HepG2 (cell line): ENCODE measurements around the gene DNAJB2. TPM values are rescaled to one million over a fixed set of nuclear protein-coding genes. Genes with fewer than 3 reads are reported as not detected.

Experiments
- ATAC-seq: fragments of 200-7000 bp; cut with Tn5 transposase; 3 replicates; pipeline ENCODE4 v1.9.1; 2020; ENCODE audit warnings: mild to moderate bottlenecking, moderate library complexity
- BruUV-seq: library from RNA; stranded (reverse); fragments of 400-500 nt; replicated peaks from 2 replicates; lab custom pipeline; 2021; lab: Mats Ljungman, UMichigan
- CTCF ChIA-PET: fragments of 300-600 bp; formaldehyde crosslinking; extraction: SDS; loops from one replicate; lab custom pipeline; 2021; ENCODE audit warnings: low total read pairs, inconsistent platforms, low intra/inter-chr PET ratio; lab: Yijun Ruan, JAX
- POLR2A ChIA-PET: fragments of 350-600 bp; sonication (Branson Sonifier 250); formaldehyde crosslinking; loops from one replicate; lab custom pipeline; 2020; ENCODE audit warnings: antibody characterized with exemption, inconsistent platforms; lab: Yijun Ruan, JAX
- DNase-seq: peaks from one replicate; pipeline ENCODE4 v3.0.0-alpha.2; 2015; ENCODE audit warnings: low spot score
- FAIRE-seq: peaks from 3 replicates; lab custom pipeline; 2011; peaks lifted over from hg19 to GRCh38; lab: Jason Lieb, UNC
- H2AFZ ChIP-seq: one replicate; pipeline ENCODE4 v1.6.1; 2011; ENCODE audit warnings: low read length, inconsistent platforms
- H3K27ac ChIP-seq: fragments of 300-600 bp; 3 replicates; pipeline ENCODE4 v1.8.0; 2011; ENCODE audit warnings: mixed run types, mild to moderate bottlenecking, mixed read lengths, low read length, inconsistent platforms; ENCODE audit not compliant: insufficient read depth; ENCODE audit errors: extremely low read length
- H3K27me3 ChIP-seq, 2 experiments: fragments of 200-600 bp in 1 of 2; 2 replicates in 1 of 2; 3 replicates in 1 of 2; pipeline versions ENCODE4 v1.6.0 to v1.8.0; 2011; ENCODE audit warnings: low read length in 2 of 2, mild to moderate bottlenecking in 2 of 2, moderate library complexity in 2 of 2, inconsistent platforms in 1 of 2; ENCODE audit not compliant: insufficient read depth in 2 of 2, control insufficient read depth in 1 of 2
- H3K36me3 ChIP-seq, 2 experiments: fragments of 200-600 bp in 1 of 2; replicated peaks in 1 of 2; 2 replicates in 1 of 2; 3 replicates in 1 of 2; pipeline versions ENCODE4 v1.5.1 to v1.8.0; 2011; ENCODE audit warnings: low read length in 2 of 2, inconsistent platforms in 1 of 2; ENCODE audit not compliant: insufficient read depth in 2 of 2, control insufficient read depth in 1 of 2
- H3K4me1 ChIP-seq: 2 replicates; pipeline ENCODE4 v1.5.1; 2012; ENCODE audit warnings: low read length, inconsistent platforms; ENCODE audit not compliant: insufficient read depth
- H3K4me2 ChIP-seq: 2 replicates; pipeline ENCODE4 v1.6.0; 2011; ENCODE audit warnings: low read depth, low read length, inconsistent platforms
- H3K4me3 ChIP-seq, 3 experiments: fragments of 200-600 bp in 1 of 3; sonication (generic), shearing (Covaris generic) in 1 of 3; replicated peaks in 1 of 3; 2 replicates each; pipeline ENCODE4 v1.5.1; 2011 to 2016; ENCODE audit warnings: low read length in 3 of 3, inconsistent platforms in 2 of 3, low read depth in 2 of 3, mild to moderate bottlenecking in 2 of 3, control low read depth in 1 of 3, mixed read lengths in 1 of 3; ENCODE audit not compliant: insufficient read depth in 1 of 3
- H3K79me2 ChIP-seq: one replicate; pipeline ENCODE4 v1.6.1; 2011; ENCODE audit warnings: low read length, inconsistent platforms; ENCODE audit not compliant: insufficient read depth
- H3K9ac ChIP-seq: 2 replicates; pipeline ENCODE4 v1.6.0; 2011; ENCODE audit warnings: mild to moderate bottlenecking, low read depth, low read length, inconsistent platforms; ENCODE audit not compliant: insufficient read depth
- H3K9me3 ChIP-seq: 2 replicates; pipeline ENCODE4 v1.5.1; 2012; ENCODE audit warnings: mild to moderate bottlenecking, low read length
- H4K20me1 ChIP-seq: 2 replicates; pipeline ENCODE4 v1.6.0; 2011; ENCODE audit warnings: inconsistent platforms, mild to moderate bottlenecking, low read length, moderate library complexity; ENCODE audit not compliant: insufficient read depth
- NRL ChIP-seq: sonication (generic); formaldehyde crosslinking; IDR thresholded peaks from 2 replicates; pipeline ENCODE4 v1.5.0; 2020; ENCODE audit warnings: missing genetic modification reagents, mild to moderate bottlenecking, moderate library complexity, borderline replicate concordance
- REST ChIP-seq, 2 experiments: IDR thresholded peaks; 2 replicates each; pipeline ENCODE4 v1.6.1; 2011 to 2012; ENCODE audit warnings: low read length in 2 of 2, borderline replicate concordance in 1 of 2, low read depth in 1 of 2, mild to moderate bottlenecking in 1 of 2, moderate library complexity in 1 of 2
- RXRB ChIP-seq: IDR thresholded peaks from 2 replicates; pipeline ENCODE4 v1.6.1; 2016; ENCODE audit warnings: borderline replicate concordance, missing genetic modification reagents, missing compliant biosample characterization
- WGBS: methylation state at CpG from one replicate; pipeline ENCODE4 v1.1.6; 2017; ENCODE audit warnings: low lambda C conversion rate; 5-methylcytosine and 5-hydroxymethylcytosine counted together
- in situ Hi-C: cut with HindIII; loops from 2 replicates; pipeline ENCODE4 v1.10.0; 2017; ENCODE audit warnings: low pct_unique_long_range_greater_than_20kb; ENCODE audit not compliant: extremely low pct_ligation_motif_present
- intact Hi-C: fragments of 100-400 bp; cut with micrococcal nuclease; formaldehyde crosslinking; loops from one replicate; pipeline ENCODE4 v1.10.0; 2022; ENCODE audit not compliant: unreplicated experiment
- polyA plus RNA-seq, 8 experiments: library from polyadenylated mRNA; depleted of rRNA in 3 of 8; stranded (reverse) in 7 of 8; unstranded in 1 of 8; fragments of >200 nt; fragmentation: Illumina TruSeq in 4 of 8; extraction: Trizol in 4 of 8; gene quantifications; 2 replicates each; pipeline versions ENCODE4 v1.2.1 to v1.2.3, GENCODE V29; 2011 to 2016; ENCODE audit warnings: low read depth in 4 of 8, missing spikeins in 1 of 8, mixed read lengths in 1 of 8; ENCODE audit not compliant: insufficient read depth in 1 of 8
- total RNA-seq, 5 experiments: library from RNA; depleted of rRNA; stranded (reverse); fragments of >200 nt; fragmentation: Illumina TruSeq; extraction: Trizol; gene quantifications; 2 replicates each; pipeline ENCODE4 v1.2.3, GENCODE V29; 2016; ENCODE audit warnings: low read depth in 1 of 5

The DNAJB2 gene
- total and polyA plus RNA-seq, 2 of the 13 experiments (the other 11 are each of a cell fraction or from before 2014, with no cell fraction given): 21.3 to 31.1 TPM

GRCh38 chr2:219287580-219288265 is 8.6 kb downstream of the DNAJB2 start:
- FAIRE-seq (no peak), DNase-seq (no peak), ATAC-seq (peak; percentile 11)
- no peak for TF ChIP-seq NRL (CRISPR knock-in tag)
- no peak for TF ChIP-seq REST (IDR thresholded peaks at IDR 0.05; ENCODE audit: borderline replicate concordance in 1 of 2, low read depth in 1 of 2, low read length in 2 of 2)
- no peak for TF ChIP-seq RXRB (CRISPR knock-in tag)
- H3K27ac ChIP-seq: no peak overlapping the region
- H3K36me3 ChIP-seq: peaks cover 2 to 8% of the 10 kb centered on the region in 2 experiments; a peak in 4 of 5 replicates
- no TSS peak for BruUV-seq
- no peak overlapping the region for H2AFZ ChIP-seq
- 57% methylated on average over 9 of the region's 10 CpGs for WGBS
- H3K4me1 ChIP-seq: peaks cover 11% of the 10 kb centered on the region; the same call in 1 of the 2 replicates
- in situ Hi-C loops: no loop called here
- no peak overlapping the region for H3K9ac ChIP-seq
- ChIA-PET POLR2A (interaction anchor here (0.6 to 3.0 kb wide), 5 partner anchors 9 to 175 kb away, joined by 3 to 14 read pairs (median 4); partner anchors contain the start of gene DNAJB2), CTCF (no interaction called here)
- no peak overlapping the region for H3K4me2 ChIP-seq
- no peaks in the 10 kb centered on the region for H4K20me1 ChIP-seq
- peaks cover 0 to 26% of the 10 kb centered on the region in 2 experiments; a peak in 4 of 5 replicates for H3K27me3 ChIP-seq
- H3K9me3 ChIP-seq: no peaks in the 10 kb centered on the region
- no peaks in the 10 kb centered on the region for H3K79me2 ChIP-seq
- H3K4me3 ChIP-seq: no peak overlapping the region
- intact Hi-C loops: no loop called here
